PFSK-1 (cell line): ENCODE data around the gene SDS.

Experiments
- FOXP2 ChIP-seq: optimal IDR thresholded peaks from 2 replicates; pipeline ENCODE3; 2011; ENCODE audit warnings: borderline replicate concordance, control low read depth, inconsistent platforms; ENCODE audit not compliant: insufficient read depth; ENCODE audit errors: extremely low read length, extremely low read depth
- POLR2AphosphoS5 ChIP-seq: IDR thresholded peaks from 2 replicates; pipeline ENCODE4 v1.6.1; 2012; ENCODE audit warnings: low read depth, mild to moderate bottlenecking, control low read depth, low read length, moderate library complexity
- SIN3A ChIP-seq: IDR thresholded peaks from 2 replicates; pipeline ENCODE4 v1.6.1; 2012; ENCODE audit warnings: mild to moderate bottlenecking, low read length, moderate library complexity, borderline replicate concordance; ENCODE audit not compliant: insufficient read depth
- TAF1 ChIP-seq: IDR thresholded peaks from 2 replicates; pipeline ENCODE4 v1.6.1; 2012; ENCODE audit warnings: low read length, control low read depth, borderline replicate concordance; ENCODE audit not compliant: insufficient read depth
- TF ChIP-seq, protein P1 (sequence below), 2 experiments: IDR thresholded peaks; 2 replicates each; pipeline versions ENCODE4 v1.6.1 to v1.8.0; 2011 to 2012; ENCODE audit warnings: low read depth in 2 of 2, low read length in 2 of 2, control low read depth in 1 of 2, inconsistent platforms in 1 of 2, mild to moderate bottlenecking in 1 of 2, moderate library complexity in 1 of 2; ENCODE audit not compliant: insufficient read depth in 1 of 2

The SDS gene

DNA sequence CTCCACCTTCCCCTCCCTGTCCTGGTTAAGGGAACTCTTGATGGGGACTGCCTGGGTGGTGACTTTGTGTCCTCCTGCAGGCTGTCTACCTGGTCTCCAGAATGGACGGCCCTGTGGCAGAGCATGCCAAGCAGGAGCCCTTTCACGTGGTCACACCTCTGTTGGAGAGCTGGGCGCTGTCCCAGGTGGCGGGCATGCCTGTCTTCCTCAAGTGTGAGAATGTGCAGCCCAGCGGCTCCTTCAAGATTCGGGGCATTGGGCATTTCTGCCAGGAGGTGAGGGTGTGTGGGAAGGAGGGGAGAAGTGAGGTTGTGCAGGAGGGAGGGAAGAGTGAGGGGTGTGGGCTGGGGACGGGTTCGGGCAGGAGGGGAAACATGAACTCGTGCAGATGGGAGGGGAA lies 24.2 kb upstream of the SDS start:
- TF ChIP-seq TAF1 (no peak), POLR2AphosphoS5 (no peak)

DNA sequence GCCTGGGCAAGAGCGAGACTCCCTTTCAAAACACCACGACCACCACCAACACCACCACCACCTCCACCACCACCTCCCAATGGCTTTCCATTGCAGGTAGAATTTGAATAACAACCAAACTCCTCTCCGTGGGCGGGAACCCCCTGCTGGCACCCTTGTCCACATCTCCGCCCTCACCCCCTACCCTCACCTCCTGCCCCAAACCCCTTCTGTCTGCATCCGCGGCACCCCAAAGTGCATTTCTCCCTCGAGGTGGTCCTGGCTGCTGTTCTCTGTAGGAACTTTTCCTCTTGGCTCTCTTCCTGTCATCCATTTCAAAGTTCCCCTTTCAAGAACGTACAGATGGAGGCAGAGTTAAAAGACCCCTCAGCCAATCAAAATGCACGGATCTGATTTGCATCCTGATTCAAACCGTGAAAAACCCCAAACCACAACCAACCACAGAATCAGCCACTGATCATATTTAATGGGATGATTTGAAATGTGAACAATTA lies 22.3 kb upstream of the SDS start:
- TF ChIP-seq, protein P1, sequence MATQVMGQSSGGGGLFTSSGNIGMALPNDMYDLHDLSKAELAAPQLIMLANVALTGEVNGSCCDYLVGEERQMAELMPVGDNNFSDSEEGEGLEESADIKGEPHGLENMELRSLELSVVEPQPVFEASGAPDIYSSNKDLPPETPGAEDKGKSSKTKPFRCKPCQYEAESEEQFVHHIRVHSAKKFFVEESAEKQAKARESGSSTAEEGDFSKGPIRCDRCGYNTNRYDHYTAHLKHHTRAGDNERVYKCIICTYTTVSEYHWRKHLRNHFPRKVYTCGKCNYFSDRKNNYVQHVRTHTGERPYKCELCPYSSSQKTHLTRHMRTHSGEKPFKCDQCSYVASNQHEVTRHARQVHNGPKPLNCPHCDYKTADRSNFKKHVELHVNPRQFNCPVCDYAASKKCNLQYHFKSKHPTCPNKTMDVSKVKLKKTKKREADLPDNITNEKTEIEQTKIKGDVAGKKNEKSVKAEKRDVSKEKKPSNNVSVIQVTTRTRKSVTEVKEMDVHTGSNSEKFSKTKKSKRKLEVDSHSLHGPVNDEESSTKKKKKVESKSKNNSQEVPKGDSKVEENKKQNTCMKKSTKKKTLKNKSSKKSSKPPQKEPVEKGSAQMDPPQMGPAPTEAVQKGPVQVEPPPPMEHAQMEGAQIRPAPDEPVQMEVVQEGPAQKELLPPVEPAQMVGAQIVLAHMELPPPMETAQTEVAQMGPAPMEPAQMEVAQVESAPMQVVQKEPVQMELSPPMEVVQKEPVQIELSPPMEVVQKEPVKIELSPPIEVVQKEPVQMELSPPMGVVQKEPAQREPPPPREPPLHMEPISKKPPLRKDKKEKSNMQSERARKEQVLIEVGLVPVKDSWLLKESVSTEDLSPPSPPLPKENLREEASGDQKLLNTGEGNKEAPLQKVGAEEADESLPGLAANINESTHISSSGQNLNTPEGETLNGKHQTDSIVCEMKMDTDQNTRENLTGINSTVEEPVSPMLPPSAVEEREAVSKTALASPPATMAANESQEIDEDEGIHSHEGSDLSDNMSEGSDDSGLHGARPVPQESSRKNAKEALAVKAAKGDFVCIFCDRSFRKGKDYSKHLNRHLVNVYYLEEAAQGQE (IDR thresholded peaks at IDR 0.05; ENCODE audit: insufficient read depth in 1 of 2, low read depth in 2 of 2, low read length in 2 of 2): no peak
- TF ChIP-seq SIN3A: no peak
- TF ChIP-seq FOXP2: no peak
- TF ChIP-seq POLR2AphosphoS5: no peak
- TF ChIP-seq TAF1: no peak

DNA sequence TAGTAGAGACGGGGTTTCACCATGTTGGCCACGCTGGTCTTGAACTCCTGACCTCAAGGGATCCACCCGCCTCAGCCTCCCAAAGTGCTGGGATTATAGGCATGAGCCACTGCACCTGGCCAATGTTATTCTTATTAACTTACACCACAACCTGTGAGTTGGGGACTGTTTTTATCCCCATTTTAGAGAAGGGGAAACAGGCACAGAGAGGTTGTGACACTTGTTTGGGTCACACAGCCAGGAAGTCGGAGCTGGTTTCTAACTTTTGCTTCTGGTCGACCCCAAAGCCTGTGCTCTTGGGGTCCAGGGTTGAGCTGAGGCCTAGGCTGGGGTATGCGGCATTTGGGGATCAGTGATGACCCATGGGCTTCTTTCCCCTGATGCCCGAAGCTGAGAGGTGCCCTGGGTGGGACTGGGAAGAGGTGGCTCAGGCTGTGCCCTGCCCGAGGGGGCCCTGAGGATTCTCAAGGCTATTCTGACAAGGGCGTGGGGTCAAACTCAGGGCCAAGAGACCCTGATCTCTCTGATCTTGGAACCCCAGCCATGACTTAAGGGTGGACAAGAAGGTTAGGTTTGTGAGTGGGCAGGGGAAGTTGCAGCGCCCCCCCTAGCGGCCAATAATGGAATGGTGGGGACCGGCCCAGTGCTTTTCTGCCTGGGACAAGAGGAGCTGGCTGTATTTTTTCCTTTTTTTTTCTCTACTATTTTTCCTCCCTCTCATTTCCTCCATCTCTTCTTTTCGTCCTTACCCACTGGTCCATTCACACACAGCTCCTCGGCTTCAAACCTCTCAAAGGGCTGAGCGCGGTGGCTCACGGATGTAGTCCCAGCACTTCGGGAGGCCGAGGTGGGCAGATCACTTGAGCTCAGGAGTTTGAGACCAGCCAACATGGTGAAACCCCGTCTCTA lies 21.5 kb upstream of the SDS start:
- TF ChIP-seq, protein P1 (IDR thresholded peaks at IDR 0.05; ENCODE audit: insufficient read depth in 1 of 2, low read depth in 2 of 2, low read length in 2 of 2): 0 out of 4 replicates have a peak, but pooled peaks of 1 of the 2 experiments have one; percentile 17
- TF ChIP-seq SIN3A (no peak), FOXP2 (no peak), POLR2AphosphoS5 (no peak)

DNA sequence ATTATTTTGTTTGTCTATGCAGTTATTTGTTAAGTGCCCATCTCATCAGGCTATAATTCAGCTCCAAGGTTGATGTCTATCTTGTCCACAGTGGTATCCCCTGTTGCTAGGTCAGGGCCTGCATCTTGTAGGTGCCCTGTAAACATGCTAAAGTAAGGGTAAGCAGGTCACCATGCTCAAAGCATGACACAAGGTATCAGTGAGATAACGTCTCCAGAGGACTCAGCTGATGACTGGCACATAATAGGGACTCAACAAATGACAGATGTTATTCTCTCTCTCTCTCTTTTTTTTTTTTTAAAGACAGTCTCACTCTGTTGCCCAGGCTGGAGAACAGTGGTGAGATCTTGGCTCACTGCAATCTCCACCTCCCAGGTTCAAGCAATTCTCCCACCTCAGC lies 20.8 kb upstream of the SDS start:
- no peak for TF ChIP-seq POLR2AphosphoS5
- TF ChIP-seq, protein P1 (IDR thresholded peaks at IDR 0.05; ENCODE audit: insufficient read depth in 1 of 2, low read depth in 2 of 2, low read length in 2 of 2): no peak

DNA sequence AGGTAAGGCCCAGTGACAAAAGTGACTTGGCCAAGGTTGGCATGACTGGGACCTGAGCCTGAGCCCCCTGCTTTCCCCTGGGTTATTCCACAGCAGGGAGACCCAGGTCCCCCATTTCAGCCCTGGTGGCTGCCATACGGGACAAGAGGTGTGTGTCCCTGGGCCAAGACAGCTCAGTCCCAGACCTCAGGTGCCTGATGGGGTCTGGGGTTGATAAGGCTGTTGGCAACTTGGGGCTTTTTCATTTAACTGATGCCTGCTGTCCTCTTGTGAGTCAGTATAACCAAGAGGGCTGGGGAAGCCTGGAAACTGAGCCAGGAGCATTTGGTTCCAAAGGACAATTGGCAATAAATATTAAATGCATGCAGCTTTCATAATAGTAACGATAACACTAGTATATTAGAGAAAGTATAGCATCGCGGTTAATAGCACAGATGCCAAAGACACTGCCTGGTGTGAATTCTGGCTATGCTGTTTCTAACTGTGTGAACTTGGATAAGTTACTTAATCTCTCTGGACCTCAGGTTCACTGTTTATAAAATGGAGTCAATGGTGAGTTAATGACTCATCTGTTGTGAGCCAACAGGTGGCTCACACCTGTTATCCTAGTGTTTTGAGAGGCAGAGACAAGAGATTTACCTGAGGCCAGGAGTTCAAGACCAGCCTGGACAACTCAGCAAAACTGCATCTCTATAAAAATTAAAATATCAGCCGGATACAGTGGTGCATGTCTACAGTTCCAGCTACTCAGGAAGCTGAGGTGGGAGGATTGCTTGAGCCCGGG lies 19.4 kb upstream of the SDS start:
- TF ChIP-seq POLR2AphosphoS5 (no peak), TAF1 (no peak), FOXP2 (no peak)
- TF ChIP-seq, protein P1 (IDR thresholded peaks at IDR 0.05; ENCODE audit: insufficient read depth in 1 of 2, low read depth in 2 of 2, low read length in 2 of 2): no peak
